ENCODE results near the gene HLA-A.
A peak's percentile ranks its signal among the peaks of the same experiment; 100 is the strongest.

Gene HLA-A

DNA sequence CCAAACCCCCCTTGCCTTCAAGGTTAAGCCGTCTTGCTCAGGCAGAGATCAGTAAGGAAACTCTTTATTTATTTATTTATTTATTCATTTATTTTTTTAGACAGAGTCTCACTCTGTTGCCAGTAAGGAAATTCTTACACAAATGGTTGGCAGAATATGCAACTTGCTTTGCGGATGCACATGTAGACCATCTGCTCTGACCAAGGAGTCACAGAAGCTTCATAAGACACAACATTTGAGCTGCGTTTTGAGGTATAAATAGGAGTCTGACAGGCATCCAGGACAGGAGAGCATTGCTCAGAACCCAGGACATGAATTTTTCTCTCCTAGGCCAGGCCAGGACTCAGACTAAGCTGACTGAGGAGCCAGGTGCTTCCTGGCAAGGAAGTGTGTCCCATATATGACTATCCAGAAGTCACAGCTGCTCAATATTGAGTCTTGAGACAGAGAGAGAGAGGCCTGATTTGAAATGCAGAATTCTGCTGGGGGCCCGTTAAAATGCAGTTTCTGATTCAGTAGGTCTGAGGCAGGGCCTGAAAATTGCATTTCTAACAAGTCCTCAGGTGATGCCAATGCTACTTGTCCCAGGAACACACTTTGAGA, 43.9 kb downstream of the HLA-A start:
- DNase-seq (ENCODE audit: low read depth, low spot score): no peak

DNA sequence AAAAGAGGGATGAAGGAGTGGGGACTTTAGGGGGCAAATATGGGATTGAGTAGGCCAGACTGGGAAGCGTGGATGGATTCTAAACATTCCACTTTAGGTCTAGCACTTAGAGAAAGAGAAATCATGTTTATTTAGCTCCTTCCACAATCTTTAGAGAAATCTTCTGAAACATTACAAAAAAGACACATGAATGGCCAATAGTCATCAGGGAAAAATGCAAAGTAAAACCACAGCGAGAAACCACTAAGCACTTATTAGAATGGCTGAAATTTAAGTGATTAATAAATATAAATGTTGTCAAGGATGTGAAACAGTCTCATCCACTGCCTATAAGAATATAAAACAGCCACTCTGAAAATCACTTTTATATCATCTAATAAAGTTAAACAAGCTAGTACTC, 46.9 kb downstream of the HLA-A start:
- DNase-seq (ENCODE audit: low read depth, low spot score): peak; percentile 64

DNA sequence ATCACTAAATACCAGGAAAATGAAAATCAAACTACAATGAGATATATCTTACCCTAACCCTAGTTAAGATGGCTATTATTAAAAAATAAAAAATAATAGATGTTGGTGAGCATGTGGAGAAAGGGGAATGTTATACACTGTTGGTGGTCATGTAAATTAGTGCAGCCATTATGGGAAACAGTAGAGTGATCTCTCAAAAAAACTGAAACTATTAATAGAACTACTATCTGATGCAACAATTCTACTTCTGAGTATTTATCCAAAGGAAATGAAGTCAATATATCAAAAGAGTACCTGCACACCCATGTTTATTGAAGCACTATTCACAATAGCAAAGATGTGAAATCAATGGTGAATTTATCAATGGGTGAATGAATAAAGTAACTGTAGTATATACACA, 48.6 kb downstream of the HLA-A start:
- no peak for DNase-seq (ENCODE audit: low read depth, low spot score)

DNA sequence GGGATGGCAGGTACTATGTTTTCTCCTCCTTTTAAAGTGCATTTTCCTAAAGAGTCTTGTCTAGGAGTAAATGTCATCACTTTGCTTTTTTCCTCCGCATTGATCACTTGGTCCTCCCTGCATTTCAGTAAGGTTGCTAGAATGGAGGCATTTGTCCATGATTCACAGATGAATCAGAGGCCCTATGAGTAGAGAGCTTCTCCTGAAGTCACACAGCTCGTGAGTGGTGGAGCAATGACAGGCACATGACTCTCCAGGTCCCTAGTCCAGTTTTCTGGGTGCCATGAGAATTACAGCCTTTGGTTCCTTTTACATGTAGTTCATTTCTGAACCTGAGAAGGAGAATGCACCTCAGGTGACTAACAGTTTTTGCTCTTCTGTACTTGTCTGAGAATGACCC, 50.5 kb downstream of the HLA-A start:
- DNase-seq (ENCODE audit: low read depth, low spot score): peak; percentile 16

DNA sequence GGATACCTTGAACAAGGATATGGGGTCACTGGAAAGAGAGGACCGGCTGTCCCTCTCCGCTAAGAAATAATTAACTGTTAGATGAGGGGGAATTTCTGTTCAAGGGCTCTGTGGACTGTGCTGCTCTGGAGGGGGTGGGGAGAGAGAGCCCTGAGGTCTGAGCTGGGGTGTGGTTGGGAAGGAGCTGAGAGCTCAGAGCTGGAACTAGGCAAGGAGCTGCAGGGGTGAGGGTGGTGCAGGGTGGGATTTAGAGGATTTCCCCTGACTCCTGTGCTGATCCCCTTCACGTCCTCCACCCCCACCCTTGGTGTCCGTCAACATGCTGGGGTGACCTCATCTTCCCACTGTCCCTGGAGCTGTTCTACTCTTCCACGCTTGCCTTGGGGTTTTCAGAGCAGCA, 52.5 kb downstream of the HLA-A start:
- no peak for DNase-seq (ENCODE audit: low read depth, low spot score)

DNA sequence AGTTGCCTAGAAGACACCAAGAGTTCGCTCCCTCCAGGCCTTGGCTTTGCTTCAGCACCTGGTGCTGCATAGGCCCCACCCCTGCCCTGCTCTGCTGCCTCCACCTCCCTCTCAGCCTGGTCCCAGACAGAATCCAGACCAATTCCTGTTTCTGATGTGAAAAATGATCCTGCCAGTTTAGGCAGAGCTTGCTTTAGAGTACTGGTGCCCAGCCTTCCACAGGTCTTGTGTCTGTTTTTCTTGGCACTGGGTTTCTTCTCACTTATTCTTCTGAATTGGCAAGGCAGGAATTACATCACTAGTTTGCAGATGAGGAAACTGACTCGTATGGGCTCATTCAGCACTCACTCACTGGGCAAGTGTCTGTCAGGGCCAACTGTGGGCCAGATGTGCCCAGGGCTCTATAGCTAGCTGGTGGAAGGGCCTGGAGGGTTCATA, 53.0 kb downstream of the HLA-A start:
- peak; percentile 44 for DNase-seq (ENCODE audit: low read depth, low spot score)
